ENCODE results near the gene GORAB. TPM values are rescaled to one million over a fixed set of nuclear protein-coding genes. Genes with fewer than 3 reads are reported as not detected.

The GORAB gene
- total RNA-seq, 1 donor from 2014 or later: 9.7 TPM

DNA sequence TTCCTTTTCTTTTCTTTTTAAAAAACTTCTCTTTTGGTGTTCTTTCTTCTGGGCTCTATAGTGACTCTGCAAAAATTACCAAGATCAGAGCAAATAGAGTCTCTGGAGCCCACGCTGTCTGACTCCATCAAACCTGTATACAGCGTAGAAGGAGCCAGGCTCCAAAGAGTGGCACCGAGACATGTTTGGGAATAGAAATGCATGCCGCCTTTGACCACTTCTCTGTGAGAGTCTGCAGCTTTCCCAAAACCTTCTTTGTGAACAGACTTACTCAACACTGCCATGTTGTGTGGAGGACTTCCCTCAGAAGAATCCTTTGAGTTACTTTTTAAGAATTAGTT, 55.3 kb downstream of the GORAB start:
- DNase-seq (ENCODE audit: extremely low read depth, low read depth, low spot score): no peak

DNA sequence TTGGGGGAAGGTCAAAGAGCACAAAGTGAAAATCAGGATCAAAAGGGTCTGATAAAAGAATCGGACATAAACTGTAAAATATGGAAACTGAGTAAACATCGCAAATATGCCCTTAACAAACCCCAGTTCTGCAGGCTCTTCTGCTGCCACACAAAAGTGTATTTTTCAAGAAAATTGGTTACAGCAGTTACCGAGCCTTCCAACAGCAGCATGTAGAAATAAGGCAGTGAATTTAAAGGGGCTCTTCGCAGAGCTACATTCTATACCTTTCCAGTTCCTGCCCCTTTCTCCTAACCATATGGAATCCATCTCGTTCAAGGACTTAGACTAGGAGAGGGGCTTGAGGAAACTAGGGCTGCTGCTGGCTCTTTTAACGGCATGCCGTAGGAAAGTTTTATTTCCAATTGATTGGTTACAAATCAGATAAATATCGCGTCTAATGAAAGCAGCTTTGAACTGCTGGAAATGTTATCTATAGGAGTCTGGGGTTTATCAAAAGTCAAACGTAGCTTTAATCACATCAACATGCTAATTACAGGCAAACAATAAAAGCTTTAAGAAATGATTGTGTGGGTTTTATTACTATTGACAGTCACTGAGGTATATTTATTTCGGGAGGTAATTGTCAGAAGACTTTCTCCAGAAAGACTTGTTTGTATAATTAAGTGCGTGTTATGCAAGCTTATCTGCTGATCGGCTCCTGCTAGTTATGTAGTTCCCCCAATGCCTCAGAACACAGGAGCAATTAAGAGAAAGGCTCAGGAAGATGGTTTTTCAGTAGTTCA, 59.1 kb downstream of the GORAB start:
- DNase-seq (ENCODE audit: extremely low read depth, low read depth, low spot score): no peak

DNA sequence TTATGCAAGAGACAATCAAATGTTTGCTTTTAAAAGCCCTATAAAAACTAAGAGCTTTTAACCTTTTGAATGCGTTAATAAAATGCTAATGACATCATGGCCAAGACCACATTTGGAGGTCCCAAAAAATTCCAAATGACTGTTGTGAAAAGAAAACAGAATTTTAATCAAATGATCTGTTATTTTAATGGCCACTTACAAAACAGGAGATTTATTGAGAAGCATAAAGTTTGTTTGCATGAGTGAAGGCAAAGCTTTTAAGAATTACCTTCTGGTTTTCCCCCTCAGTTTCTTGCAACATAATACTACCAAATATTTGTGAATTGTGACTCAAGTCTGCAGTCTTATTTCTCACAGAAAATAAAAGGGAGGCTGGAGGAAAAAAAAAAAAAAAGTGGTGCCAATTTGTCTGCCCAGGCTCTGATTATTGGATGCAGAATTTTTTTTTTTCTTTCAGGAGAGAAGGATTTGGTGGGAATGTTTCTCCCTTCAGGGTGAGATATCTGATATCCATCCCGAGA, 60.7 kb downstream of the GORAB start:
- DNase-seq (ENCODE audit: extremely low read depth, low read depth, low spot score): no peak

DNA sequence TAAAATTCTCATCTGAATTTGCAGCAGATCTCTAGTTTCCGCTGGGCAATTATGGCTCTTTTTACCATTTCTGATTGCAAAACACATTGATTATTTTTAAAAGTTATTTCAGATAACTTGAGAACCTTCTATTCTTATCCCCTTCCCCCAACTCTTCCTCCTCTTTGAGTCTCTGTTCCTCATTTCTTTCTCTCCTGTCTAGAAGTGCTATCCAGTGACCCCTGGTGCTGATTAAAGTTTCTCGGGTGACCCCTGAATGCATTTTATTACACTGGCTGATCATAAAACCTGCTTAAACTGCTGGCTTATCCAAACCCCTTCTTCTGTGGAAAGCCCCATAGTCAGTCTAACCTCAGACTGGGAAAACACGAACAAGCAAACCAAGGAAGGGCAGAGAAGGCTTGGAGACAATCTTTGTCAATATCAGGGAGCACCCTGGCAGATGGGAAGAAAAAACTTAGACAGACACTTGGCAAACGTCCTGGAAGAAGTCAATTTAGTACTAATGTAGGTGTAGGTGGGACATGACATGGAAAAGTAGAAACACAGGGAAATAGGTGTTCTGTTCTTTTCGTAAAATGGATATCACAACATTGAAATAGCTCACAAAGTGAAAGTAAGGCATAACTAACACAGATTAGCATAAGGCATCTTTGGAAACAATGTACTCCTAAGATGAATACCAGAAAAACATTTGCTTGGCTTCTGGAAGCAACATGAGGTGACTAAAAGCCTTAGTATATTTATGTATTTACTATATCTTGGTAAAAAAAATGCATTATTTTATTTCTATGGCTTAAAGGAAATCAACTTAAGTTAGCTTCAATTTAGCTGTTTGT, 61.4 kb downstream of the GORAB start:
- DNase-seq (ENCODE audit: extremely low read depth, low read depth, low spot score): no peak

DNA sequence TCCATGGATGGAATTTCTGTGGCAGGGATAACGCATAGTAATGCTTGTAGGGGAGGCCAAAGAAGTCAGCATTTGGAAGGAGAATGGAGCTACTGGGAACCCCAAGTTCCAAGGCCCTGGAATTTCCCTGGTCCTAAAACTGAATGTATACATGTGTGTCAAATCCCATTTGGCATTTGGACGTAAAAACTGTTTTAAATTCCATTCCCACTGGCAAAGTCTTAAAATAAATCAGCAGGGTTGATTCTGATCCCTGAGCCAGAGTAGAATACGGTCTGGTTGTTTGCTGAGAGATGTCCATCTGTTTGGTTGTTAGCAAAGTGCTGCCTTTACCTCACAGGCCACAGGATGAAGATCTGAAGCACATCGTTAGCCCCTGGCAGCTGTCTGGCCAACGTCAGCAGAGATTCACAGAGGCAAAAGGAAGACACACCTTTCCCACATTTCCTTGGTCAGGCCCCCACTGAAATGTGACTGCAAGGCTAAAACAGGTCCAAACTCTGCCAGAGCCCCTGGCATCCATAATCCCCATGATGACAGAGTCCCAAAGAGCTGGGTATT, 62.2 kb downstream of the GORAB start:
- DNase-seq (ENCODE audit: extremely low read depth, low read depth, low spot score): no peak

DNA sequence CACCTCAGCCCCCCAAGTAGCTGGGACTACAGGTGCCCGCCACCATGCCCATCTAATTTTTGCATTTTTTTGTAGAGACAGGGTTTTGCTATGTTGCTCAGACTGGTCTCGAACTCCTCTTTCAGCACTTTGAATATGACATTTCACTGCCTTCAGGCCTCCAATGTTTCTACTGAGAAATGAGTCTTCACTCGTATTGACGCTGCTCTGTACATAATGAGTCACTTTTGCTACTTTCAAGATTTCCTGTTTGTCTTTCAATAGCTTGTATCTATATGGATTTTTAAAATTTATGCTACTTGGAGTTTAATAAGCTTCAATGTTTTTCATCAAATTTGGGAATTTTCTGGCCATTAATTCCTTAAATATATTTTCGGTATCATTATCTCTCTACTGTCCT, 64.7 kb downstream of the GORAB start:
- no peak for DNase-seq (ENCODE audit: extremely low read depth, low read depth, low spot score)

DNA sequence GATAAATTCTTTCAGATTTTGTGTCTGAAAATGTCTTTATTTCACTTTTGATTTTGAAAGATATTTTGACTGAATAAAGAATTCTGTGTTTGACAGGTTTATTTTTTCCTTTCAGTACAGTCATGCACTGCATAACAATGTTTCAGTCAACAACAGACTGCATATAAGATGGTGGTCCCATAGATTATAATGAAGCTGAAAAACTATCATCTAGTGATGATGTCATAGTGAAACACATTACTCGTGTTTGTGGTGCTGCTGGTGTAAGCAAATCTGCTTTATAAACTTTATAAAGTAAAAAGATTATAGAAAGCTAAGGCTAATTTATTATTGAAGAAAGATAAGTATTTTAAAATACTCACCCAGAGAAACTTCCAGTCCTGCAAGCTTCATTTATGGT, 66.7 kb downstream of the GORAB start:
- DNase-seq (ENCODE audit: extremely low read depth, low read depth, low spot score): no peak

DNA sequence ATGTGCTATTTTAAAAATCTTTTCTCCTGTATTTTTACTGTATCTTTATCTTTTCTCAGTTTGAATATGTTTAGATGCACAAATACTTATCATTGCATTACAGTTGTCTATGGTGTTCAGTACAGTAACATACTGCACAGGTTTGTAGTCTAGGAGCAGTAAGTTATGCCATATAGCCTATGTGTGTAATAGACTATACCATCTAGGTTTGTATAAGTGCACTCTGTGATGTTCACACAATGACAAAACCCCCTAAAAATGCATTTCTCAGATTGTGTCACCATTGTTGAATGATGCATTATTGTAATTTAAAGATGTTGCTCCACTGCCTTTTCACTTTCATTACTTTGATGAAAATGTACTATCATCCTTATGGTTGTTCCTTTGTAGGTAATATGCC, 67.1 kb downstream of the GORAB start:
- DNase-seq (ENCODE audit: extremely low read depth, low read depth, low spot score): no peak

DNA sequence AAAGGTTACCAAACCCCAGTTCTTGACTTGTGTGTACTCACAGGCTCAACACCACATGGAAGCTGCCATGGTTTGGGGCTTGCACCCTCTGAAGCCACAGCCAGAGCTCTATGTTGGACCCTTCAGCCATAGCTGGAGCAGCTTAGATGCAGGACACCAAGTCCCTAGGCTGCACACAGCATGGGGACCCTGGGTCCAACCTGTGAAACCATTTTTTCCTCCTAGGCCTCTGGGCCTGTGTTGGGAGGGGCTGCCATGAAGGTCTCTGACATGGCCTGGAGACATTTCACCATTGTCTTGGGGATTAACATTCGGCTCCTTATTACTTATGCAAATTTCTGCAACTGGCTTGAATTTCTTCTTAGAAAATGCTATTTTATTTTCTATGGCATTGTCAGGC, 69.9 kb downstream of the GORAB start:
- no peak for DNase-seq (ENCODE audit: extremely low read depth, low read depth, low spot score)

Other genes with a start within 250 kb of the GORAB start
- 0.19 and 0.93 TPM in 2 replicates for gene PRRX1, start 132.0 kb downstream of the GORAB start, total RNA-seq

All from glomerular endothelial cell (primary cell).